ENCODE results near the gene OTX1. TPM values are rescaled to one million over a fixed set of nuclear protein-coding genes. Genes with fewer than 3 reads are reported as not detected.
"Not testable (repeated sequence)": the region's sequence is repeated elsewhere in the genome, so short reads cannot be mapped to it uniquely, and the experiment has no call there.

OTX1 gene
- polyA plus RNA-seq, 1 donor from 2014 or later = not detected

- H3K9me2 ChIP-seq (ENCODE audit: insufficient read depth, low read length) = no peaks in the 10 kb centered on the region
- H3K4me3 ChIP-seq (ENCODE audit: low read length) = no peak overlapping the region
- TF ChIP-seq EZH2 (IDR thresholded peaks at IDR 0.05; ENCODE audit: borderline replicate concordance, insufficient read depth, low read length, poor library complexity, severe bottlenecking) = no peak
- no peak for TF ChIP-seq EP300 (conservative IDR thresholded peaks at IDR 0.05; ENCODE audit: poor library complexity, severe bottlenecking)
- TF ChIP-seq RAD21 (conservative IDR thresholded peaks at IDR 0.05) = no peak
- TF ChIP-seq REST (IDR thresholded peaks at IDR 0.05; ENCODE audit: borderline replicate concordance) = no peak
- TF ChIP-seq SMC3 (conservative IDR thresholded peaks at IDR 0.05; ENCODE audit: poor library complexity) = no peak
- TF ChIP-seq TAF1 (IDR thresholded peaks at IDR 0.05; ENCODE audit: low read depth) = no peak
- no peak overlapping the region for H3K9ac ChIP-seq (ENCODE audit: low read length)
- H4K20me1 ChIP-seq (ENCODE audit: insufficient read depth) = no peaks in the 10 kb centered on the region
- H3K79me2 ChIP-seq (replicated peaks; ENCODE audit: insufficient read depth, low read length) = no peaks in the 10 kb centered on the region
- peaks cover 3% of the 10 kb centered on the region for H3K36me3 ChIP-seq (ENCODE audit: insufficient read depth, low read length)
- H3K27ac ChIP-seq (ENCODE audit: low read length) = no peak overlapping the region
- no peak overlapping the region for H3K4me2 ChIP-seq (ENCODE audit: low read length)
- H3K27me3 ChIP-seq (ENCODE audit: insufficient read depth, low read depth, low read length) = no peaks in the 10 kb centered on the region
- no peak overlapping the region for H2AFZ ChIP-seq (ENCODE audit: low read depth, low read length)
- no peaks in the 10 kb centered on the region for H3K9me3 ChIP-seq (ENCODE audit: low read length)
- no peaks in the 10 kb centered on the region for H3F3A ChIP-seq (ENCODE audit: insufficient read depth, low read length, poor library complexity, severe bottlenecking)
Observed at GRCh38 chr2:63015389-63015788, 35.2 kb upstream of the OTX1 start.

GRCh38 chr2:63018439-63018838 lies 32.2 kb upstream of the OTX1 start:
- Histone ChIP-seq H3K27ac (ENCODE audit: low read length) (no peak overlapping the region), H2AFZ (ENCODE audit: low read depth, low read length) (no peak overlapping the region), H3K79me2 (replicated peaks; ENCODE audit: insufficient read depth, low read length) (no peaks in the 10 kb centered on the region), H3K4me2 (ENCODE audit: low read length) (no peak overlapping the region), H3K27me3 (ENCODE audit: insufficient read depth, low read depth, low read length) (no peaks in the 10 kb centered on the region), H3K4me3 (ENCODE audit: low read length) (no peak overlapping the region), H3K9me3 (ENCODE audit: low read length) (no peaks in the 10 kb centered on the region), H3F3A (ENCODE audit: insufficient read depth, low read length, poor library complexity, severe bottlenecking) (no peaks in the 10 kb centered on the region), H3K9ac (ENCODE audit: low read length) (no peak overlapping the region), H3K36me3 (ENCODE audit: insufficient read depth, low read length) (peaks cover 3% of the 10 kb centered on the region), H4K20me1 (ENCODE audit: insufficient read depth) (no peaks in the 10 kb centered on the region), H3K9me2 (ENCODE audit: insufficient read depth, low read length) (no peaks in the 10 kb centered on the region)
- TF ChIP-seq REST (IDR thresholded peaks at IDR 0.05; ENCODE audit: borderline replicate concordance) (no peak), TAF1 (IDR thresholded peaks at IDR 0.05; ENCODE audit: low read depth) (no peak), EZH2 (IDR thresholded peaks at IDR 0.05; ENCODE audit: borderline replicate concordance, insufficient read depth, low read length, poor library complexity, severe bottlenecking) (no peak), SMC3 (conservative IDR thresholded peaks at IDR 0.05; ENCODE audit: poor library complexity) (no peak), MXI1 (conservative IDR thresholded peaks at IDR 0.05; ENCODE audit: poor library complexity, severe bottlenecking) (no peak), POLR2AphosphoS5 (IDR thresholded peaks at IDR 0.05) (no peak), EP300 (conservative IDR thresholded peaks at IDR 0.05; ENCODE audit: poor library complexity, severe bottlenecking) (no peak), CTCF (IDR thresholded peaks at IDR 0.05; ENCODE audit: poor library complexity, severe bottlenecking) (no peak), RAD21 (conservative IDR thresholded peaks at IDR 0.05) (no peak)

- H2AFZ ChIP-seq (ENCODE audit: low read depth, low read length); H3K27ac ChIP-seq (ENCODE audit: low read length); H3K27me3 ChIP-seq (ENCODE audit: insufficient read depth, low read depth, low read length); H3K9me2 ChIP-seq (ENCODE audit: insufficient read depth, low read length); H3K4me3 ChIP-seq (ENCODE audit: low read length); H3K4me2 ChIP-seq (ENCODE audit: low read length); H3K9ac ChIP-seq (ENCODE audit: low read length); H3K36me3 ChIP-seq (ENCODE audit: insufficient read depth, low read length); H3K9me3 ChIP-seq (ENCODE audit: low read length); H3F3A ChIP-seq (ENCODE audit: insufficient read depth, low read length, poor library complexity, severe bottlenecking); H3K79me2 ChIP-seq (replicated peaks; ENCODE audit: insufficient read depth, low read length); H4K20me1 ChIP-seq (ENCODE audit: insufficient read depth): not testable (repeated sequence)
Observed at GRCh38 chr2:63019686-63020085, 30.9 kb upstream of the OTX1 start.
